GM19023 (cell line): ENCODE data around the gene ZFPM1.

Source experiments
- ATAC-seq: cut with Tn5 transposase; IDR thresholded peaks from one replicate; pipeline ENCODE4 v1.9.1; 2021; ENCODE audit warnings: mild to moderate bottlenecking, moderate library complexity; ENCODE audit not compliant: unreplicated experiment

The ZFPM1 gene

GRCh38 chr16:88536510-88536909 is 83.4 kb downstream of the ZFPM1 start:
- no peak for ATAC-seq

GRCh38 chr16:88536971-88537751 is 84.1 kb downstream of the ZFPM1 start:
- ATAC-seq: no peak

GRCh38 chr16:88537859-88538258 is 84.8 kb downstream of the ZFPM1 start:
- no peak for ATAC-seq

GRCh38 chr16:88538366-88539060 is 85.4 kb downstream of the ZFPM1 start:
- no peak for ATAC-seq

GRCh38 chr16:88539261-88539651 is 86.2 kb downstream of the ZFPM1 start:
- no peak for ATAC-seq

GRCh38 chr16:88539652-88540345 is 86.7 kb downstream of the ZFPM1 start:
- no peak for ATAC-seq

GRCh38 chr16:88540346-88540977 is 87.4 kb downstream of the ZFPM1 start:
- ATAC-seq: no peak

- no peak for ATAC-seq
Observed at GRCh38 chr16:88541831-88542616, 88.9 kb downstream of the ZFPM1 start.

- ATAC-seq: no peak
Observed at GRCh38 chr16:88543230-88543813, 90.2 kb downstream of the ZFPM1 start.

- ATAC-seq: no peak
Observed at GRCh38 chr16:88545781-88546180, 92.7 kb downstream of the ZFPM1 start.

GRCh38 chr16:88548131-88548874 is 95.2 kb downstream of the ZFPM1 start:
- ATAC-seq: no peak

GRCh38 chr16:88548985-88549384 is 95.9 kb downstream of the ZFPM1 start:
- no peak for ATAC-seq

GRCh38 chr16:88549671-88550245 is 96.7 kb downstream of the ZFPM1 start:
- no peak for ATAC-seq

- ATAC-seq: no peak
Observed at GRCh38 chr16:88550246-88550661, 97.2 kb downstream of the ZFPM1 start.

GRCh38 chr16:88552166-88552565 is 99.1 kb downstream of the ZFPM1 start:
- no peak for ATAC-seq

GRCh38 chr16:88552815-88553214 is 99.7 kb downstream of the ZFPM1 start:
- ATAC-seq: no peak

GRCh38 chr16:88553739-88554138 is 100.7 kb downstream of the ZFPM1 start:
- ATAC-seq: no peak

- ATAC-seq: no peak
Observed at GRCh38 chr16:88554711-88555264, 101.7 kb downstream of the ZFPM1 start.
